K562 (cell line): ENCODE results near the gene HOXA5. TPM values are rescaled to one million over a fixed set of nuclear protein-coding genes. Genes with fewer than 3 reads are reported as not detected.

ENCODE experiments used
- ATAC-seq: fragments of 200-7000 bp; cut with Tn5 transposase; 3 replicates; pipeline ENCODE4 v1.9.1; 2020; ENCODE audit warnings: moderate library complexity
- BruUV-seq: library from RNA; stranded (reverse); fragments of 400-500 nt; replicated peaks from 2 replicates; lab custom pipeline; 2021; lab: Mats Ljungman, UMichigan
- CTCF ChIA-PET: fragments of 300-600 bp; formaldehyde crosslinking; extraction: SDS; loops from one replicate; lab custom pipeline; 2021; ENCODE audit warnings: low intra/inter-chr PET ratio; lab: Yijun Ruan, JAX
- POLR2A ChIA-PET: fragments of 300-600, 350-650 bp; sonication (Branson Sonifier 250); formaldehyde crosslinking; extraction: SDS; loops from one replicate; lab custom pipeline; 2021; ENCODE audit warnings: antibody characterized with exemption, inconsistent platforms; lab: Yijun Ruan, JAX
- DNase-seq, 4 experiments: peaks; one replicate each; pipeline versions ENCODE4 v3.0.0 to v3.0.0-alpha.2; 2011 to 2018; ENCODE audit warnings: low spot score in 3 of 4, mixed read lengths in 3 of 4; ENCODE audit errors: extremely low read depth in 1 of 4
- FAIRE-seq: peaks from 2 replicates; lab custom pipeline; 2011; peaks lifted over from hg19 to GRCh38; lab: Jason Lieb, UNC
- H2AFZ ChIP-seq: 2 replicates; pipeline ENCODE4 v1.6.0; 2011; ENCODE audit warnings: low read depth, low read length, control low read depth, inconsistent platforms
- H3K27ac ChIP-seq: fragments of 200-600 bp; 3 replicates; pipeline ENCODE4 v1.8.0; 2011; ENCODE audit warnings: low read depth, mild to moderate bottlenecking, control low read depth, inconsistent platforms, low read length, moderate library complexity, mixed read lengths; ENCODE audit errors: extremely low read depth
- H3K27me3 ChIP-seq, 2 experiments: fragments of 300-600 bp in 1 of 2; 2 replicates in 1 of 2; 3 replicates in 1 of 2; pipeline versions ENCODE4 v1.6.0 to v1.8.0; 2011; ENCODE audit warnings: inconsistent platforms in 2 of 2, low read length in 2 of 2, mild to moderate bottlenecking in 1 of 2, mixed read lengths in 1 of 2, moderate library complexity in 1 of 2; ENCODE audit not compliant: control insufficient read depth in 2 of 2, insufficient read depth in 2 of 2
- H3K36me3 ChIP-seq: fragments of 300-600 bp; 3 replicates; pipeline ENCODE4 v1.8.0; 2011; ENCODE audit warnings: mild to moderate bottlenecking, low read length, inconsistent platforms; ENCODE audit not compliant: control insufficient read depth, insufficient read depth
- H3K4me1 ChIP-seq, 2 experiments: fragments of 200-600 bp in 1 of 2; replicated peaks in 1 of 2; 2 replicates in 1 of 2; 3 replicates in 1 of 2; pipeline versions ENCODE4 v1.5.1 to v1.8.0; 2011; ENCODE audit warnings: inconsistent platforms in 2 of 2, low read length in 2 of 2, mild to moderate bottlenecking in 1 of 2, mixed read lengths in 1 of 2, moderate library complexity in 1 of 2; ENCODE audit not compliant: control insufficient read depth in 2 of 2, insufficient read depth in 2 of 2
- H3K4me2 ChIP-seq: 2 replicates; pipeline ENCODE4 v1.6.1; 2011; ENCODE audit warnings: low read length, control low read depth, inconsistent platforms, mixed read lengths; ENCODE audit not compliant: insufficient read depth
- H3K4me3 ChIP-seq: fragments of 200-600 bp; sonication (generic), shearing (Covaris generic); 2 replicates; pipeline ENCODE4 v1.5.1; 2016; ENCODE audit warnings: control low read depth, inconsistent platforms
- H3K79me2 ChIP-seq: fragments of 200-600 bp; 3 replicates; pipeline ENCODE4 v1.8.0; 2011; ENCODE audit warnings: low read length, inconsistent platforms; ENCODE audit not compliant: control insufficient read depth, insufficient read depth
- H3K9ac ChIP-seq, 2 experiments: 2 replicates each; pipeline versions ENCODE4 v1.6.0 to v1.6.1; 2011; ENCODE audit warnings: low read depth in 2 of 2, low read length in 2 of 2, control low read depth in 1 of 2, inconsistent platforms in 1 of 2, mild to moderate bottlenecking in 1 of 2, mixed read lengths in 1 of 2; ENCODE audit not compliant: insufficient read depth in 1 of 2
- H3K9me1 ChIP-seq: one replicate; pipeline ENCODE4 v1.6.0; 2011; ENCODE audit warnings: inconsistent platforms, mild to moderate bottlenecking, low read length, moderate library complexity; ENCODE audit not compliant: control insufficient read depth, insufficient read depth
- H3K9me3 ChIP-seq: replicated peaks from 2 replicates; pipeline ENCODE4 v1.5.1; 2011; ENCODE audit warnings: low read depth, low read length, inconsistent platforms; ENCODE audit not compliant: control insufficient read depth, insufficient read depth
- H4K20me1 ChIP-seq: replicated peaks from 2 replicates; pipeline ENCODE4 v1.6.1; 2011; ENCODE audit warnings: low read length, inconsistent platforms, mixed read lengths; ENCODE audit not compliant: control insufficient read depth, insufficient read depth
- PBX2 ChIP-seq, 2 experiments: IDR thresholded peaks in 1 of 2; conservative IDR thresholded peaks in 1 of 2; 2 replicates each; pipeline ENCODE4 v1.6.1; 2016; ENCODE audit warnings: low read depth in 2 of 2, mild to moderate bottlenecking in 1 of 2, missing compliant biosample characterization in 1 of 2, missing genetic modification characterization in 1 of 2, moderate library complexity in 1 of 2
- ZBTB5 ChIP-seq: fragments of 450-650 bp; IDR thresholded peaks from 2 replicates; pipeline ENCODE4 v1.6.1; 2017; ENCODE audit warnings: antibody characterized with exemption
- WGBS: fragments of 100-300 bp; shearing (Covaris generic); methylation state at CpG from one replicate; pipeline ENCODE4 v1.1.6; 2016; ENCODE audit warnings: low coverage, mixed read lengths; ENCODE audit not compliant: insufficient coverage; ENCODE audit errors: missing lambda C conversion rate; 5-methylcytosine and 5-hydroxymethylcytosine counted together
- in situ Hi-C: fragments of 300-500 bp; cut with MboI; formaldehyde crosslinking; loops from 4 replicates; pipeline ENCODE4 v1.15.0; 2018; ENCODE audit warnings: inconsistent platforms, mixed read lengths
- intact Hi-C: fragments of 100-400 bp; cut with micrococcal nuclease; formaldehyde crosslinking; loops from 2 replicates; pipeline ENCODE4 v1.14.2; 2022
- polyA plus RNA-seq, 8 experiments: library from polyadenylated mRNA; depleted of rRNA in 4 of 8; stranded (reverse) in 5 of 8; unstranded in 3 of 8; fragments of >200 nt; fragmentation: Nextera tagmentation in 2 of 8; fragmentation: Illumina TruSeq in 1 of 8; extraction: Ambion mirVana in 2 of 8; extraction: Trizol in 1 of 8; gene quantifications; 2 replicates each; pipeline versions ENCODE4 v1.2.1 to v1.2.3, GENCODE V29; 2011 to 2014; ENCODE audit warnings: inconsistent platforms in 1 of 8, missing spikeins in 1 of 8
- total RNA-seq, 7 experiments: library from RNA; depleted of rRNA in 6 of 7; stranded (reverse); fragments of >200 nt in 6 of 7; fragmentation: Illumina TruSeq in 2 of 7; extraction: Trizol in 2 of 7; gene quantifications; 2 replicates each; pipeline versions ENCODE4 v1.2.1 to v1.2.3, GENCODE V29; 2011 to 2021; ENCODE audit warnings: low replicate concordance in 1 of 7

HOXA5 gene
- total and polyA plus RNA-seq, 9 of the 15 experiments (the other 6 are each of a cell fraction or from before 2014, with no cell fraction given) = 0.13 TPM; not detected in 8

GRCh38 chr7:27145165-27145913 lies 1.9 kb upstream of the HOXA5 start:
- Histone ChIP-seq H3K27ac (no peak overlapping the region), H3K4me2 (no peak overlapping the region), H3K9me1 (no peaks in the 10 kb centered on the region), H3K9ac (no peak overlapping the region; a peak in 1 of 4 replicates), H2AFZ (no peak overlapping the region), H4K20me1 (no peaks in the 10 kb centered on the region), H3K79me2 (no peaks in the 10 kb centered on the region), H3K4me3 (no peak overlapping the region), H3K9me3 (no peaks in the 10 kb centered on the region), H3K36me3 (no peaks in the 10 kb centered on the region), H3K4me1 (peaks cover 0 to 16% of the 10 kb centered on the region in 2 experiments; a peak in 2 of 5 replicates), H3K27me3 (peaks cover 29 to 87% of the 10 kb centered on the region in 2 experiments)
- FAIRE-seq = no peak
- POLR2A ChIA-PET = no interaction called here
- 11% methylated on average over 40 of the region's 47 CpGs for WGBS
- intact Hi-C loops (no loop called here), in situ Hi-C loops (loop anchor here (10.0 kb wide), 1 partner anchor 291 kb away; no protein-coding TSS in a partner anchor)
- no peak for TF ChIP-seq ZBTB5
- TF ChIP-seq PBX2 (CRISPR knock-in tag; IDR thresholded peaks at IDR 0.05; ENCODE audit: low read depth) = no peak
- no peak for TF ChIP-seq PBX2 (tag; conservative IDR thresholded peaks at IDR 0.05; ENCODE audit: low read depth)
- no peak for DNase-seq
- BruUV-seq = no TSS peak
- ATAC-seq = no peak
- CTCF ChIA-PET = no interaction called here
